Neural cell (in vitro differentiated cells): ENCODE results near the gene SMIM13.

Experiments
- CTCF ChIP-seq: fragments of 450-650 bp; IDR thresholded peaks from 2 replicates; pipeline ENCODE4 v1.5.1; 2014; ENCODE audit warnings: antibody characterized with exemption, mild to moderate bottlenecking, moderate library complexity; ENCODE audit not compliant: poor library complexity, severe bottlenecking
- EP300 ChIP-seq: fragments of 450-650 bp; conservative IDR thresholded peaks from 2 replicates; pipeline ENCODE4 v1.6.1; 2014; ENCODE audit warnings: antibody characterized with exemption, mild to moderate bottlenecking, moderate library complexity; ENCODE audit not compliant: poor library complexity, severe bottlenecking
- EZH2 ChIP-seq: fragments of 200-600, 300-800 bp; shearing (Covaris generic), sonication (generic); IDR thresholded peaks from 2 replicates; pipeline ENCODE4 v1.6.1; 2014; ENCODE audit warnings: antibody characterized with exemption, low read length, borderline replicate concordance, mild to moderate bottlenecking; ENCODE audit not compliant: insufficient read depth, poor library complexity, severe bottlenecking
- MXI1 ChIP-seq: fragments of 450-650 bp; conservative IDR thresholded peaks from 2 replicates; pipeline ENCODE4 v1.6.1; 2014; ENCODE audit warnings: antibody characterized with exemption, mild to moderate bottlenecking; ENCODE audit not compliant: poor library complexity, severe bottlenecking
- POLR2AphosphoS5 ChIP-seq: IDR thresholded peaks from 2 replicates; pipeline ENCODE4 v1.6.1; 2012
- REST ChIP-seq: IDR thresholded peaks from 2 replicates; pipeline ENCODE4 v1.6.1; 2012; ENCODE audit warnings: borderline replicate concordance
- TAF1 ChIP-seq: IDR thresholded peaks from 2 replicates; pipeline ENCODE4 v1.6.1; 2012; ENCODE audit warnings: low read depth

- TF ChIP-seq POLR2AphosphoS5 (no peak), CTCF (no peak), EZH2 (no peak), REST (no peak), EP300 (no peak), TAF1 (no peak), MXI1 (no peak)
Observed at GRCh38 chr6:11078266-11078665, 15.4 kb upstream of the SMIM13 start.
